HepG2 (cell line): ENCODE results near the gene TMEM167A. TPM values are rescaled to one million over a fixed set of nuclear protein-coding genes. Genes with fewer than 3 reads are reported as not detected.

Source experiments
- CCDC6 ChIP-seq: sonication (generic); formaldehyde crosslinking; IDR thresholded peaks from 2 replicates; pipeline ENCODE4 v1.8.1; 2022; ENCODE audit warnings: mild to moderate bottlenecking, missing genetic modification reagents, moderate library complexity
- FOSL2 ChIP-seq: sonication (generic); formaldehyde crosslinking; IDR thresholded peaks from 2 replicates; pipeline ENCODE4 v1.4.0; 2020; ENCODE audit warnings: missing genetic modification reagents
- FOXJ3 ChIP-seq: sonication (generic); formaldehyde crosslinking; IDR thresholded peaks from 2 replicates; pipeline ENCODE4 v1.4.0; 2020; ENCODE audit warnings: missing genetic modification reagents, mild to moderate bottlenecking, borderline replicate concordance
- GABPB1 ChIP-seq: IDR thresholded peaks from 2 replicates; pipeline ENCODE4 v1.6.1; 2016; ENCODE audit warnings: mild to moderate bottlenecking, missing genetic modification reagents, moderate library complexity, missing compliant biosample characterization
- GATAD1 ChIP-seq: IDR thresholded peaks from 2 replicates; pipeline ENCODE4 v1.6.1; 2016; ENCODE audit warnings: missing genetic modification reagents, missing compliant biosample characterization
- GFI1 ChIP-seq: sonication (generic); formaldehyde crosslinking; IDR thresholded peaks from 2 replicates; pipeline ENCODE4 v1.5.0; 2020; ENCODE audit warnings: missing genetic modification reagents, mild to moderate bottlenecking, borderline replicate concordance
- IRF2 ChIP-seq: IDR thresholded peaks from 2 replicates; pipeline ENCODE4 v1.6.1; 2018; ENCODE audit warnings: missing genetic modification reagents, missing compliant biosample characterization
- MTF1 ChIP-seq: sonication (generic); formaldehyde crosslinking; IDR thresholded peaks from 2 replicates; pipeline ENCODE4 v1.5.0; 2020; ENCODE audit warnings: missing genetic modification reagents
- NCOA2 ChIP-seq: sonication (generic); formaldehyde crosslinking; IDR thresholded peaks from 2 replicates; pipeline ENCODE4 v1.8.0; 2022; ENCODE audit warnings: inconsistent platforms
- NR2F2 ChIP-seq: IDR thresholded peaks from 2 replicates; pipeline ENCODE4 v1.6.1; 2012; ENCODE audit warnings: low read depth, inconsistent platforms, borderline replicate concordance
- RARA ChIP-seq: IDR thresholded peaks from 2 replicates; pipeline ENCODE4 v1.6.1; 2016; ENCODE audit warnings: missing genetic modification reagents, missing compliant biosample characterization
- TAF15 ChIP-seq: fragments of 200-400 bp; formaldehyde crosslinking; IDR thresholded peaks from one replicate; pipeline ENCODE4 v1.6.1; 2018; ENCODE audit warnings: mild to moderate bottlenecking, low read depth, low read length; ENCODE audit not compliant: poor library complexity, severe bottlenecking
- TBX2 ChIP-seq: sonication (generic); formaldehyde crosslinking; IDR thresholded peaks from 2 replicates; pipeline ENCODE4 v1.5.0; 2020; ENCODE audit warnings: missing genetic modification reagents, mild to moderate bottlenecking, borderline replicate concordance
- ZNF20 ChIP-seq: sonication (generic); formaldehyde crosslinking; IDR thresholded peaks from 2 replicates; pipeline ENCODE4 v1.4.0; 2020; ENCODE audit warnings: mild to moderate bottlenecking, moderate library complexity, missing genetic modification reagents
- ZNF335 ChIP-seq: sonication (generic); formaldehyde crosslinking; IDR thresholded peaks from 2 replicates; pipeline ENCODE4 v1.4.0; 2020; ENCODE audit warnings: missing genetic modification reagents
- polyA plus RNA-seq, 8 experiments: library from polyadenylated mRNA; depleted of rRNA in 3 of 8; stranded (reverse) in 7 of 8; unstranded in 1 of 8; fragments of >200 nt; fragmentation: Illumina TruSeq in 4 of 8; extraction: Trizol in 4 of 8; gene quantifications; 2 replicates each; pipeline versions ENCODE4 v1.2.1 to v1.2.3, GENCODE V29; 2011 to 2016; ENCODE audit warnings: low read depth in 4 of 8, missing spikeins in 1 of 8, mixed read lengths in 1 of 8; ENCODE audit not compliant: insufficient read depth in 1 of 8
- total RNA-seq, 5 experiments: library from RNA; depleted of rRNA; stranded (reverse); fragments of >200 nt; fragmentation: Illumina TruSeq; extraction: Trizol; gene quantifications; 2 replicates each; pipeline ENCODE4 v1.2.3, GENCODE V29; 2016; ENCODE audit warnings: low read depth in 1 of 5
- TF ChIP-seq, protein P1 (sequence below): fragments of 450-650 bp; IDR thresholded peaks from 2 replicates; pipeline ENCODE4 v1.6.1; 2016
- TF ChIP-seq, protein P2 (sequence below): sonication (generic); formaldehyde crosslinking; IDR thresholded peaks from 2 replicates; pipeline ENCODE4 v1.5.1; 2020; ENCODE audit warnings: mild to moderate bottlenecking, missing genetic modification reagents, borderline replicate concordance
- TF ChIP-seq, protein P3 (sequence below): IDR thresholded peaks from 2 replicates; pipeline ENCODE4 v1.6.1; 2016; ENCODE audit warnings: missing genetic modification reagents, missing compliant biosample characterization
- TF ChIP-seq, protein P4 (sequence below): sonication (generic); formaldehyde crosslinking; IDR thresholded peaks from 2 replicates; pipeline ENCODE4 v1.5.0; 2020; ENCODE audit warnings: mild to moderate bottlenecking, missing genetic modification reagents, borderline replicate concordance

Gene TMEM167A
- total and polyA plus RNA-seq, 2 of the 13 experiments (the other 11 are each of a cell fraction or from before 2014, with no cell fraction given): 47.0 to 78.7 TPM

DNA sequence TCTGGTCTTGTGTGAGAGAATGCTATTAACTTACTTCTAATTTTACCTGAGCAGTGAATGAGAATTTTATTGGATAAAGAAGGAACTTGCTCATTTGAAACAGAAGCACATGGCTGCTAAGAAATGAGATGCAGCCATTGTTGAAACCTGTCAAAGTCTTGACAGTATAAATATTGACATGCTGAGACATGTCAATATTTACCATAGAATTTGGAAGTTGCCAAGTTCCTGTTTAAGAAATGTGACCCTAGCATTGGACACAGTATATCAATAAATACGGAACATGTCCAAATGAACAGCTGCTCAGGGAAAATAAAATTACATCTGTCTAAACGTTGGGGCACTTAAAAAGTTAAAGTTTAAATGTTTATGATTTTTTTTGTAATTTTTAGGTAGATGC lies 7.9 kb upstream of the TMEM167A start (continued):
- TF ChIP-seq, protein P1, sequence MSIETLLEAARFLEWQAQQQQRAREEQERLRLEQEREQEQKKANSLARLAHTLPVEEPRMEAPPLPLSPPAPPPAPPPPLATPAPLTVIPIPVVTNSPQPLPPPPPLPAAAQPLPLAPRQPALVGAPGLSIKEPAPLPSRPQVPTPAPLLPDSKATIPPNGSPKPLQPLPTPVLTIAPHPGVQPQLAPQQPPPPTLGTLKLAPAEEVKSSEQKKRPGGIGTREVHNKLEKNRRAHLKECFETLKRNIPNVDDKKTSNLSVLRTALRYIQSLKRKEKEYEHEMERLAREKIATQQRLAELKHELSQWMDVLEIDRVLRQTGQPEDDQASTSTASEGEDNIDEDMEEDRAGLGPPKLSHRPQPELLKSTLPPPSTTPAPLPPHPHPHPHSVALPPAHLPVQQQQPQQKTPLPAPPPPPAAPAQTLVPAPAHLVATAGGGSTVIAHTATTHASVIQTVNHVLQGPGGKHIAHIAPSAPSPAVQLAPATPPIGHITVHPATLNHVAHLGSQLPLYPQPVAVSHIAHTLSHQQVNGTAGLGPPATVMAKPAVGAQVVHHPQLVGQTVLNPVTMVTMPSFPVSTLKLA: peak; percentile 81
- TF ChIP-seq GFI1 (CRISPR knock-in tag) (peak; percentile 65; the same call in 1 of the 2 replicates), RARA (CRISPR knock-in tag) (peak; percentile 91), FOSL2 (CRISPR knock-in tag) (peak; percentile 57; the same call in 1 of the 2 replicates), IRF2 (peak; percentile 78; the same call in 1 of the 2 replicates), ZNF20 (no peak), MTF1 (CRISPR knock-in tag) (no peak), GATAD1 (CRISPR knock-in tag) (peak; percentile 66), TAF15 (no peak), NCOA2 (CRISPR knock-in tag) (peak; percentile 91), ZNF335 (CRISPR knock-in tag) (peak; percentile 77; the same call in 1 of the 2 replicates), GABPB1 (CRISPR knock-in tag) (no peak), CCDC6 (CRISPR knock-in tag) (peak; percentile 23; the same call in 1 of the 2 replicates), TBX2 (peak; percentile 82), FOXJ3 (CRISPR knock-in tag) (peak; percentile 90; the same call in 1 of the 2 replicates), NR2F2 (peak; percentile 92)
- TF ChIP-seq, protein P2, sequence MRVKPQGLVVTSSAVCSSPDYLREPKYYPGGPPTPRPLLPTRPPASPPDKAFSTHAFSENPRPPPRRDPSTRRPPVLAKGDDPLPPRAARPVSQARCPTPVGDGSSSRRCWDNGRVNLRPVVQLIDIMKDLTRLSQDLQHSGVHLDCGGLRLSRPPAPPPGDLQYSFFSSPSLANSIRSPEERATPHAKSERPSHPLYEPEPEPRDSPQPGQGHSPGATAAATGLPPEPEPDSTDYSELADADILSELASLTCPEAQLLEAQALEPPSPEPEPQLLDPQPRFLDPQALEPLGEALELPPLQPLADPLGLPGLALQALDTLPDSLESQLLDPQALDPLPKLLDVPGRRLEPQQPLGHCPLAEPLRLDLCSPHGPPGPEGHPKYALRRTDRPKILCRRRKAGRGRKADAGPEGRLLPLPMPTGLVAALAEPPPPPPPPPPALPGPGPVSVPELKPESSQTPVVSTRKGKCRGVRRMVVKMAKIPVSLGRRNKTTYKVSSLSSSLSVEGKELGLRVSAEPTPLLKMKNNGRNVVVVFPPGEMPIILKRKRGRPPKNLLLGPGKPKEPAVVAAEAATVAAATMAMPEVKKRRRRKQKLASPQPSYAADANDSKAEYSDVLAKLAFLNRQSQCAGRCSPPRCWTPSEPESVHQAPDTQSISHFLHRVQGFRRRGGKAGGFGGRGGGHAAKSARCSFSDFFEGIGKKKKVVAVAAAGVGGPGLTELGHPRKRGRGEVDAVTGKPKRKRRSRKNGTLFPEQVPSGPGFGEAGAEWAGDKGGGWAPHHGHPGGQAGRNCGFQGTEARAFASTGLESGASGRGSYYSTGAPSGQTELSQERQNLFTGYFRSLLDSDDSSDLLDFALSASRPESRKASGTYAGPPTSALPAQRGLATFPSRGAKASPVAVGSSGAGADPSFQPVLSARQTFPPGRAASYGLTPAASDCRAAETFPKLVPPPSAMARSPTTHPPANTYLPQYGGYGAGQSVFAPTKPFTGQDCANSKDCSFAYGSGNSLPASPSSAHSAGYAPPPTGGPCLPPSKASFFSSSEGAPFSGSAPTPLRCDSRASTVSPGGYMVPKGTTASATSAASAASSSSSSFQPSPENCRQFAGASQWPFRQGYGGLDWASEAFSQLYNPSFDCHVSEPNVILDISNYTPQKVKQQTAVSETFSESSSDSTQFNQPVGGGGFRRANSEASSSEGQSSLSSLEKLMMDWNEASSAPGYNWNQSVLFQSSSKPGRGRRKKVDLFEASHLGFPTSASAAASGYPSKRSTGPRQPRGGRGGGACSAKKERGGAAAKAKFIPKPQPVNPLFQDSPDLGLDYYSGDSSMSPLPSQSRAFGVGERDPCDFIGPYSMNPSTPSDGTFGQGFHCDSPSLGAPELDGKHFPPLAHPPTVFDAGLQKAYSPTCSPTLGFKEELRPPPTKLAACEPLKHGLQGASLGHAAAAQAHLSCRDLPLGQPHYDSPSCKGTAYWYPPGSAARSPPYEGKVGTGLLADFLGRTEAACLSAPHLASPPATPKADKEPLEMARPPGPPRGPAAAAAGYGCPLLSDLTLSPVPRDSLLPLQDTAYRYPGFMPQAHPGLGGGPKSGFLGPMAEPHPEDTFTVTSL (CRISPR knock-in tag): peak; percentile 97
- TF ChIP-seq, protein P3, sequence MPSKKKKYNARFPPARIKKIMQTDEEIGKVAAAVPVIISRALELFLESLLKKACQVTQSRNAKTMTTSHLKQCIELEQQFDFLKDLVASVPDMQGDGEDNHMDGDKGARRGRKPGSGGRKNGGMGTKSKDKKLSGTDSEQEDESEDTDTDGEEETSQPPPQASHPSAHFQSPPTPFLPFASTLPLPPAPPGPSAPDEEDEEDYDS (CRISPR knock-in tag): 0 out of 2 replicates have a peak, but pooled peaks have one; percentile 11
- TF ChIP-seq, protein P4, sequence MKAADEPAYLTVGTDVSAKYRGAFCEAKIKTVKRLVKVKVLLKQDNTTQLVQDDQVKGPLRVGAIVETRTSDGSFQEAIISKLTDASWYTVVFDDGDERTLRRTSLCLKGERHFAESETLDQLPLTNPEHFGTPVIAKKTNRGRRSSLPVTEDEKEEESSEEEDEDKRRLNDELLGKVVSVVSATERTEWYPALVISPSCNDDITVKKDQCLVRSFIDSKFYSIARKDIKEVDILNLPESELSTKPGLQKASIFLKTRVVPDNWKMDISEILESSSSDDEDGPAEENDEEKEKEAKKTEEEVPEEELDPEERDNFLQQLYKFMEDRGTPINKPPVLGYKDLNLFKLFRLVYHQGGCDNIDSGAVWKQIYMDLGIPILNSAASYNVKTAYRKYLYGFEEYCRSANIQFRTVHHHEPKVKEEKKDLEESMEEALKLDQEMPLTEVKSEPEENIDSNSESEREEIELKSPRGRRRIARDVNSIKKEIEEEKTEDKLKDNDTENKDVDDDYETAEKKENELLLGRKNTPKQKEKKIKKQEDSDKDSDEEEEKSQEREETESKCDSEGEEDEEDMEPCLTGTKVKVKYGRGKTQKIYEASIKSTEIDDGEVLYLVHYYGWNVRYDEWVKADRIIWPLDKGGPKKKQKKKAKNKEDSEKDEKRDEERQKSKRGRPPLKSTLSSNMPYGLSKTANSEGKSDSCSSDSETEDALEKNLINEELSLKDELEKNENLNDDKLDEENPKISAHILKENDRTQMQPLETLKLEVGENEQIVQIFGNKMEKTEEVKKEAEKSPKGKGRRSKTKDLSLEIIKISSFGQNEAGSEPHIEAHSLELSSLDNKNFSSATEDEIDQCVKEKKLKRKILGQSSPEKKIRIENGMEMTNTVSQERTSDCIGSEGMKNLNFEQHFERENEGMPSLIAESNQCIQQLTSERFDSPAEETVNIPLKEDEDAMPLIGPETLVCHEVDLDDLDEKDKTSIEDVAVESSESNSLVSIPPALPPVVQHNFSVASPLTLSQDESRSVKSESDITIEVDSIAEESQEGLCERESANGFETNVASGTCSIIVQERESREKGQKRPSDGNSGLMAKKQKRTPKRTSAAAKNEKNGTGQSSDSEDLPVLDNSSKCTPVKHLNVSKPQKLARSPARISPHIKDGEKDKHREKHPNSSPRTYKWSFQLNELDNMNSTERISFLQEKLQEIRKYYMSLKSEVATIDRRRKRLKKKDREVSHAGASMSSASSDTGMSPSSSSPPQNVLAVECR: peak; percentile 39; the same call in 1 of the 2 replicates
